Embryonic facial prominence (tissue), 1 donor: ENCODE data around the gene CLEC1A.
"Not testable (repeated sequence)": the region's sequence is repeated elsewhere in the genome, so short reads cannot be mapped to it uniquely, and the experiment has no call there.

Experiments used
- DNase-seq: peaks from one replicate; pipeline ENCODE4 v3.0.0-alpha.2; 2016; ENCODE audit errors: extremely low spot score

The CLEC1A gene

GRCh38 chr12:10052193-10052913 is 46.4 kb downstream of the CLEC1A start:
- no peak for DNase-seq

GRCh38 chr12:10048526-10048925 is 50.3 kb downstream of the CLEC1A start:
- DNase-seq: no peak

- DNase-seq: no peak
Measured at GRCh38 chr12:10042167-10042566, 56.6 kb downstream of the CLEC1A start.

- no peak for DNase-seq
Measured at GRCh38 chr12:10033783-10034545, 64.8 kb downstream of the CLEC1A start.

GRCh38 chr12:10031771-10032175 is 67.0 kb downstream of the CLEC1A start:
- DNase-seq: no peak

GRCh38 chr12:10031321-10031720 is 67.5 kb downstream of the CLEC1A start:
- no peak for DNase-seq

- DNase-seq: no peak
Measured at GRCh38 chr12:10030446-10030845, 68.3 kb downstream of the CLEC1A start, which contains the start of gene CLEC9A. CLEC9A (plus strand) TSS chr12:10030682; CDS start chr12:10052688, 22,006 bp downstream.

GRCh38 chr12:10027721-10028120 is 71.1 kb downstream of the CLEC1A start:
- DNase-seq: no peak

- no peak for DNase-seq
Measured at GRCh38 chr12:10027311-10027710, 71.5 kb downstream of the CLEC1A start.

GRCh38 chr12:10026666-10027065 is 72.1 kb downstream of the CLEC1A start:
- not testable (repeated sequence) for DNase-seq

GRCh38 chr12:10025236-10025635 is 73.5 kb downstream of the CLEC1A start:
- no peak for DNase-seq

- no peak for DNase-seq
Measured at GRCh38 chr12:10021342-10021741, 77.4 kb downstream of the CLEC1A start.
